ENCODE measurements around the gene SGCD.

Gene SGCD

GRCh38 chr5:156515121-156515520 lies 188.2 kb downstream of the SGCD start:
- H3K4me3 ChIP-seq, result no peak overlapping the region
- TF ChIP-seq CTCF (IDR thresholded peaks at IDR 0.05), result no peak
- DNase-seq (ENCODE audit: low spot score), result no peak
- H3K27ac ChIP-seq, result no peak overlapping the region

- DNase-seq (ENCODE audit: low spot score), result no peak
- TF ChIP-seq CTCF (IDR thresholded peaks at IDR 0.05), result no peak
- Histone ChIP-seq H3K4me3 (no peak overlapping the region), H3K27ac (no peak overlapping the region)
Measured at GRCh38 chr5:156515803-156516360, 188.9 kb downstream of the SGCD start.

GRCh38 chr5:156522651-156523529 lies 195.9 kb downstream of the SGCD start:
- TF ChIP-seq CTCF (IDR thresholded peaks at IDR 0.05), result no peak
- no peak for DNase-seq (ENCODE audit: low spot score)
- Histone ChIP-seq H3K27ac (no peak overlapping the region), H3K4me3 (no peak overlapping the region)

GRCh38 chr5:156523607-156524006 lies 196.6 kb downstream of the SGCD start:
- no peak for TF ChIP-seq CTCF (IDR thresholded peaks at IDR 0.05)
- Histone ChIP-seq H3K4me3 (no peak overlapping the region), H3K27ac (no peak overlapping the region)
- DNase-seq (ENCODE audit: low spot score), result no peak

- no peak overlapping the region for H3K27ac ChIP-seq
- no peak for DNase-seq (ENCODE audit: low spot score)
- H3K4me3 ChIP-seq, result no peak overlapping the region
- TF ChIP-seq CTCF (IDR thresholded peaks at IDR 0.05), result no peak
Measured at GRCh38 chr5:156526081-156526925, 199.3 kb downstream of the SGCD start.

- DNase-seq (ENCODE audit: low spot score), result no peak
- Histone ChIP-seq H3K4me3 (no peak overlapping the region), H3K27ac (no peak overlapping the region)
Measured at GRCh38 chr5:156527611-156528010, 200.6 kb downstream of the SGCD start.

More at GRCh38 chr5:156527611-156528010, 200.6 kb downstream of the SGCD start:
- TF ChIP-seq CTCF (IDR thresholded peaks at IDR 0.05), result no peak
